NT2/D1 (cell line): ENCODE measurements around the gene GPSM1.

Source experiments
- DNase-seq: peaks from one replicate; pipeline ENCODE4 v3.0.0-alpha.2; 2011; ENCODE audit warnings: low read depth, low spot score
- H3K27me3 ChIP-seq: 2 replicates; pipeline ENCODE4 v1.6.0; 2011; ENCODE audit warnings: mild to moderate bottlenecking; ENCODE audit not compliant: insufficient read length, insufficient read depth
- H3K36me3 ChIP-seq: 2 replicates; pipeline ENCODE4 v1.6.1; 2011; ENCODE audit warnings: mild to moderate bottlenecking, low read length, mixed read lengths; ENCODE audit not compliant: insufficient read depth, insufficient read length
- H3K4me1 ChIP-seq: 2 replicates; pipeline ENCODE4 v1.5.1; 2011; ENCODE audit not compliant: insufficient read depth, insufficient read length
- H3K4me3 ChIP-seq: 2 replicates; pipeline ENCODE4 v1.5.1; 2011; ENCODE audit warnings: low read depth; ENCODE audit not compliant: insufficient read length
- H3K9ac ChIP-seq: 2 replicates; pipeline ENCODE4 v1.6.0; 2011; ENCODE audit warnings: low read depth; ENCODE audit not compliant: insufficient read length
- H3K9me3 ChIP-seq: 2 replicates; pipeline ENCODE4 v1.5.1; 2011; ENCODE audit warnings: mild to moderate bottlenecking, low read length; ENCODE audit not compliant: insufficient read depth
- SUZ12 ChIP-seq: IDR thresholded peaks from 2 replicates; pipeline ENCODE4 v1.6.1; 2011; ENCODE audit not compliant: insufficient read length, insufficient read depth; ENCODE audit errors: extremely low read depth
- YY1 ChIP-seq: IDR thresholded peaks from 2 replicates; pipeline ENCODE4 v1.6.1; 2011; ENCODE audit not compliant: insufficient read length, insufficient read depth
- ZNF274 ChIP-seq: IDR thresholded peaks from 2 replicates; pipeline ENCODE4 v1.6.1; 2011; ENCODE audit warnings: mild to moderate bottlenecking, low read depth, low read length

Gene GPSM1

GRCh38 chr9:136333486-136333885 is 6.1 kb downstream of the GPSM1 start:
- no peak overlapping the region for H3K9ac ChIP-seq
- no peak for DNase-seq
- H3K9me3 ChIP-seq = no peaks in the 10 kb centered on the region
- TF ChIP-seq SUZ12 (no peak), YY1 (no peak), ZNF274 (no peak)
- peaks cover 46% of the 10 kb centered on the region for H3K36me3 ChIP-seq
- peaks cover 27% of the 10 kb centered on the region for H3K4me1 ChIP-seq
- no peak overlapping the region for H3K4me3 ChIP-seq
- H3K27me3 ChIP-seq = no peaks in the 10 kb centered on the region

- H3K27me3 ChIP-seq = no peaks in the 10 kb centered on the region
- H3K9ac ChIP-seq = no peak overlapping the region
- TF ChIP-seq ZNF274 = no peak
- TF ChIP-seq SUZ12 = no peak
- no peak for TF ChIP-seq YY1
- no peak for DNase-seq
- peaks cover 51% of the 10 kb centered on the region for H3K36me3 ChIP-seq
- peaks cover 23% of the 10 kb centered on the region for H3K4me1 ChIP-seq
- H3K4me3 ChIP-seq = no peak overlapping the region
- no peaks in the 10 kb centered on the region for H3K9me3 ChIP-seq
Observed at GRCh38 chr9:136334541-136334940, 7.2 kb downstream of the GPSM1 start.

- peaks cover 61% of the 10 kb centered on the region for H3K36me3 ChIP-seq
- DNase-seq = no peak
- TF ChIP-seq YY1 (no peak), SUZ12 (no peak), ZNF274 (no peak)
- no peaks in the 10 kb centered on the region for H3K9me3 ChIP-seq
- no peaks in the 10 kb centered on the region for H3K27me3 ChIP-seq
- no peak overlapping the region for H3K9ac ChIP-seq
- no peak overlapping the region for H3K4me3 ChIP-seq
- H3K4me1 ChIP-seq = peaks cover 24% of the 10 kb centered on the region
Observed at GRCh38 chr9:136335296-136336155, 8.2 kb downstream of the GPSM1 start.

- DNase-seq = no peak
- no peaks in the 10 kb centered on the region for H3K27me3 ChIP-seq
- peaks cover 26% of the 10 kb centered on the region for H3K4me1 ChIP-seq
- H3K36me3 ChIP-seq = peaks cover 69% of the 10 kb centered on the region
- no peaks in the 10 kb centered on the region for H3K9me3 ChIP-seq
- TF ChIP-seq ZNF274 (no peak), SUZ12 (no peak)
- no peak overlapping the region for H3K9ac ChIP-seq
- no peak overlapping the region for H3K4me3 ChIP-seq
Observed at GRCh38 chr9:136336156-136336870, 9.0 kb downstream of the GPSM1 start.

- no peaks in the 10 kb centered on the region for H3K27me3 ChIP-seq
- H3K9me3 ChIP-seq = no peaks in the 10 kb centered on the region
- DNase-seq = no peak
- peaks cover 74% of the 10 kb centered on the region for H3K36me3 ChIP-seq
- H3K4me3 ChIP-seq = no peak overlapping the region
- TF ChIP-seq SUZ12 = no peak
- no peak for TF ChIP-seq ZNF274
- TF ChIP-seq YY1 = no peak
- H3K4me1 ChIP-seq = peaks cover 26% of the 10 kb centered on the region
- no peak overlapping the region for H3K9ac ChIP-seq
Observed at GRCh38 chr9:136336881-136337280, 9.5 kb downstream of the GPSM1 start.

GRCh38 chr9:136337416-136338395 is 10.4 kb downstream of the GPSM1 start:
- no peak overlapping the region for H3K4me3 ChIP-seq
- no peak for TF ChIP-seq YY1
- DNase-seq = no peak
- H3K9ac ChIP-seq = peak overlapping the region; percentile 21
- H3K27me3 ChIP-seq = no peaks in the 10 kb centered on the region
- H3K4me1 ChIP-seq = peaks cover 30% of the 10 kb centered on the region
- H3K9me3 ChIP-seq = no peaks in the 10 kb centered on the region
- H3K36me3 ChIP-seq = peaks cover 70% of the 10 kb centered on the region
